ENCODE measurements around the gene WWOX.

Gene WWOX

DNA sequence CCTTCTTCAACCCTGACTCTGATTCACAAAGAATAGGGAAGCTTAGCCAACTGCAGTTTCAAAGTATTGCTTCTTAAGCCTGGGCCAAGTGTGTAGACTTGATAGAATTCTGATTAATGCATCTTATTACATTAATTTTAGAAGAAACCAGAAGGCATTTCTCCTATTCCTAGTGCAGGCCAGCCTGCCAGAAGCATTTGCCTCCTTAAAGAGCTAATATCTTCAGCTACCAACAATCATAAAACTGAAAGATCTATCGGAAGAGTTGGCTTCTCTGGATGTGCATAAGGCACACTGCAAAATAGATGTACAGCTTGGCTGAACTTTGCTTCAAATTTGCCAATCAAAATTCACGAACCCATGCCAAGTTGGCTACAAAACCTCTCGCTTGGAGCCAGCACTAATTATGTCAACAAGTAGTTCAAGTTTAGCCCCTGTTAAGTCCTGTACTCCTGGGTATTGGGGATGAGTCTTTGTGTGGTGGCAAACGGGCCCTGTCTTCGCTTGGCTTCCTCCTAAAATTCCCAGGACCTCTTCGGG, 717.8 kb downstream of the WWOX start:
- DNase-seq = no peak

DNA sequence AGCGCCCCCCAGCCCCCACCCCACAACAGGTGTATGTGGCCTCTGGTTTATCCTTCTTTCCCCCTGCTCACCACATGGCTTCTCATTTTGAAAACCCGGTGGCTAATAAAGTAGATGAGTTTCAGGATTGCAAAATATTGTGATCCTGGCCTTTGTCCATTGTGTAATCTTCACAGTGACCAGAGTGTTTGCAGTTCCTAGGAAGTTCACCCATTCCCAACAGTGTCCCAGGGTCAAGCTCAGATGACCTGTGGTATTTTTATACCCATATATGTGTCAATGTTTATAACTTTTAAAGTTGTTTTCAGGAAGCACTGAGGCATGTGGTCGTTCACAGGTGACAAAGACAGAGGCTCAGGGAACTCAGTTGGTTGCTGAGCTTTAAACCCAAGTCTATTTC, 721.9 kb downstream of the WWOX start:
- no peak for DNase-seq

DNA sequence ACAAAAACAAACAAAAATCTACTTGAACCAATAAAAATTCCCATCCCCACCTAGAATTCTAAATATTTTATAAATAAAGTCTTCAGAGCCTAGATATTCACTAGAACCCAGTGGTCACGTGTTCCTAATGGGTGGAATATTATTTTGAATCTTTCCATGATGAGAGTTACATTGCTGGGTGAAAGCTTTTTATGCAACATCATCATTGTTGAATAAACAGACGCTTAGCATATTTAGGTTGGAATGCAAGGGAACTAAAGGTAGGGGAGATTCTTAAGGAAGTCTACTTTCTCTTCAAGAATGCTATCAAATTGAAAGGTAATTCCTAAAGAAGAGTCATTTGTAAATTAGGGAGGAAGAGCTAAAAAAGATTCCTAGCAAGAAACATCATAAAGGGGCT, 723.1 kb downstream of the WWOX start:
- DNase-seq = no peak

DNA sequence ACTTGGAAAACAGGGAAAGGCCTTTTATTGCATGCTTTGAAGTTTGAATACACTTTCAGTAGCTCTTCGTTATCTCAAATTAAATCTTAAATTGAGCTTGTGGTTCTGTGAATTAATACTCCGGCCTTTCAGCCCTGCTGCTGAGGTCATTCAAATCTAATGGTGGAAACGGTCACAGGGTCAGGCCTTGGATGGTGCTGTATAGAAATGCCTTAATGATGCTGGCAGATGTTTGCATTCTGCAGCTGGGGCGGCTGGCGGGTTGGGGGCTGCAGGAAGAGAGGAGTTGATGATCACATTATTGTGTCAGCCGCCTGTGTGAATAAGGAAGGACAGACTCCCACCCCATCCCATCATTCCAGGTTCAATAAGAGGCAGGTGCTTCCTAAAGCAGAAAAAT, 723.6 kb downstream of the WWOX start:
- DNase-seq = no peak

DNA sequence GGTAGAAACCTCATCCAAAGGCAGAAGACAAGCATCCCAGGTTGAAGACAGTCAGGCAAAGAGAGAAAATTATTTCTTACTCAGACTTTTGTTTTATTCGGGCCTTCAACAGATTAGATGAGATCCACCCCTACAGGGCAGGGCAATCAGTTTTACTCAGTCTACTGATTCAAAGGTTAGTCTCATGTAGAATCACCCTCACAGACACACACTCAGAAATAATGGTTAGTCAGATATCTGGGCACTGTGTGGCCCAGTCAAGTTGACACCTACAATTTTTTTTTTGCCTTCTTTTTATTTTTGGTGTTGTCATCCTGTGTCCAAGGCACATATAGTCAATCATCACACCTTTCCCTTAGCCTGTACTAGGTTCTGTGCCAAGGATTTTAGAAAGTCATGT, 729.8 kb downstream of the WWOX start:
- no peak for DNase-seq

DNA sequence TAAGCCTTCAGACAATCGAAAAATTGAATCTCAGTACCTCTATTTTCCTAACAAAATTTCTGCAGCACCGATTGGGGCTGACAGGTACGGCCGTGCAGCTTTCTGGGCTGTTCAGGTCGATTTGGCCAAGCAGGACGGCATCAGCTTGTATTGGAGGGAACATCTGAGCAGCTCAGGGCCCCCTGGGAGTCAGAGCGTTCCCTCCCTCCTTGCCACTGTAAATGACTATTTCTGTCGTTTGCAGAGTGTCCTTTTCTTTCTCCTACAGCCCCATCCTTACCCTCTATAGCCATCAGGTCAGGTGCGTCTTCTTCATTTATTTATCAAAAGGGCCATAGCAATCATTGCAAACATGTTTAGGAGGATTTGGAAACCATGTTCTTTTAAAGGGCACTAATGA, 731.1 kb downstream of the WWOX start:
- no peak for DNase-seq

DNA sequence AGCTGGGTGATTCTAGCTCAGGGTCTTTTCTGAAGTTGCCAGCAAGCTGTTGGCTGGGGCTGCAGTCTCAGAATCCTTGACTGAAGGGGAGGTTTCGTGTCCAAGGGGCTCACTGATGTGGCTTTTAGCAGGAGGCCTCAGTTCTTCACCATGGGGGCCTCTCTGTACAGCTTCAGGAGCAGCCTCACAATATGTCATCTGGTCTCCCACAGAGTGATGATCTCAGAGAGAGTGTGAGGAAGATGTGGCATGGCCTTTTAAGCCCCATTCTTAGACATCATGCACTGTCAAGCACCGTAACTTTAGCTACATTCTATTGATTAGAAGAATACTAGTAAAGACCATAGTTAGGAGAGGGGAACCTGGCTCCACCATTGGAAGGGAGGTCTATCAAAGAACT, 732.6 kb downstream of the WWOX start:
- no peak for DNase-seq

DNA sequence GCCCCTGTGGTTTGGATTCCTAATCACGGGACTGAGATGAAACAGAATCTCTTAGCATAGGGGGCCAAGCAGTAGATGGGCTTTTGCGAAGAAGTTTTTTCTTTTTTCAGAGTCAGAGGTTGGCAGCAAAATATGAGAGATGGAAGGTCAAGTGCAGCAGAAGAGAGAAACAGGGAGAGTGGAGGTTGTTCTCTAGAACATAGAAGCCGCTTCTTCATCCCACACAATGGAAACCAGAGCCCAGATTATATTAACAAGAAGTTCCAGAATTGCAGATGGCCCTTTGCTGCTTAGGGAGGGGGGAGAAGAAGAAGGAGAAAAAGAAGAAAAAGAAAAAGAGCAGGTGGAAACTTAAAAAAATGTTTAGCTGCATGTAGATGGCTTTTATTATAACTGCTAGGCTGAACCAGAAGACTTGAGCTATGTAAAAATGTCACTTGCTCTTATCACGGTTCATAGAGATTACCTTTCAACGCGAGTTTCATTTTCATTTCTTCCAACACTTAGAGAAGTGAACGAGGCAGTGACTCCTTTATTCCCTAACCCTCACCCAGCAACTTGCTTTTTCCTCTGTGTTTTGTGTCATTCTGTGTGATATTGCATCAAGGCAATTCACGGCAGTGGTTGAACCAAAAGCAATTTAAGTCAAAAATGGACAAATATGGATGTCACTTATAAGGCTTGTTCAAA, 737.5 kb downstream of the WWOX start:
- no peak for DNase-seq

DNA sequence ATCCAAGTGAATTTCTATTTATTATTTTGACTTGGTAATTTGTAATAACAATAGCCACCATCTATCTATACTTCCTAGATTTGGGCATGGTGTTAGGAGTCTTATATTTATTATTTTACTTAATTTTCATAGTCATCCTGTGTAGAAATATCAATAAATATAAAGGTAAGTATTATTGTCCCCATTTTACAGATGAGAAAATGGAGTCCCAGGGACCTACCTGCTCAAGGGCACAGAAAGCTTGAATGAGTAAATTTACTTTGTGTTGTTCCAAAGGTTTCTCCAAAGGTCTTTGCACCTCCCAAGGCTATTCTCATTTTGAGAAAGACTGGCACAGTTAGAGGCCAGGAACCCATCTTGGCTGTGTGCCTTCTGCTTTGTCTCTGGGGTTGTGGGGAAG, 738.3 kb downstream of the WWOX start:
- DNase-seq = no peak

DNA sequence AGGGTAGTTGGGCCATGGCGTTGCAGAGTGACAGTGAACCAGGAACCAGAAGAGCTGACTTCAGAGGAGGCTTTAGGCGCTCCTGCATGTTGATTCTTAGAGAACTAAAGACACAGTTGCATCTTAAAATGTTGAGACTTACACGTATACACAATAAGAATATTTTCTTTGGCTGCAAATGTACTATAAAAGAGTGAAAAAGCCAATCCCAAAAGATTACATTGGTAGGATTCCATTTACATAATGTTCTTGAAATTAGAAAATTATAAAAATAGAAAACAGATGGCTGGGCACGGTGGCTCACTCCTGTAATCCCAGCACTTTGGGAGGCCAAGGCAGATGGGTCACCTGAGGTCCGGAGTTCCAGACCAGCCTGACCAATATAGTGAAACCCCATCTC, 738.8 kb downstream of the WWOX start:
- DNase-seq = no peak

DNA sequence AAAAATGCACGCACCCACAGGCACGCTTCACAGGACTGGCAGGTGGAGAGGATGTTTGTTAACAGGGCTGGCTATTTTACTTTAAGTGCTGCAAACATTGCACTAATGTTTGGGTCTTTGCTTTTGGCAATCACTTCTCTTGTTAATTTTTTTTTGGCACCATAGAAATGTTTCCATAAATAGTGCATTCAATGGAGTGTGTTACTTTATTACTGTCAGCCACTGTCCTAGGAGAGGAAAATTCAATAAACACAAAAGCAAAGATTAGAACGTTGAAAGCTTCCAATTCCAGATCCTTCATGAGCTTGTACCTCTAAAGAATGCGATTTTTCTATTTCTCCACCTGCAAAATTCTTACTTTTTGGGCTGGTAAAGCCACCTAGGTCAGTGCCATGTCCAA, 743.5 kb downstream of the WWOX start:
- DNase-seq = no peak

DNA sequence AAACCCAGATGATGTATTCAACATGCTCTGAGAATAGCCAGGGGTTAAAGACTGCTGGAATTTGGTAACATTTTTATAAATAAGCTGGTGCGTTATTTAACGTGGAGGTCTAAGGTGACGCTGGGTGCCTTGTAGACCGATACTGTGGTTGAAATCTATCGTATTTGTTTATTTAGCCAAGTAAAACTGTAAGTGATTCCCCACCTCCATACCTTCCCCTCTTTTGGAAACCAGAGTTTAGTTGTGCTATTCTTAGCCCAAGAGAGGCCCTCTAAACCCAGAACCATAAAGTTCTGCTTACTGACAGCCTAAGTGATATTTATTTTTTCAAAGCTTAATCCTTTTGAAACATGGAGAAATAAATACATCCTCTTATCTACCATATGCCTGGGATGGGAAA, 744.5 kb downstream of the WWOX start:
- no peak for DNase-seq

DNA sequence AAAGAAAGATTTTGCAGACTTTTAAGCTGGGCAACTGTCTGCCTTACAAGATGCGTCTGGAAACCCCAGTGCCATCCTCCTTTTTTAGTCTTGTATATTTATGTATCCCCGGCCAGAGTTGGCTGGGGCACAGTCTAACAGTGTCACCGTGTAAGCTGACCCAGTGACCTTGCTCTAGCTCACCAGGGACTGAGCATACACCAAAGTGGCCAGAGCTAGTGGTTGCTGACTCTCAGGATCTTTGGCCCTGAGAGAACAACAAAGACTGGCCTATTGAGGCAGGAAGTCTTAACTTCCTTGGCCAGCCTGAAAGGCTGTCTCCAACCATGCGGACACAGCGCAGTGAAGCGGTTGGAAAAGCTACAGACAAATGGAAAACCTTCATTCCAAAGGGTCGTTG, 745.2 kb downstream of the WWOX start:
- DNase-seq = no peak

DNA sequence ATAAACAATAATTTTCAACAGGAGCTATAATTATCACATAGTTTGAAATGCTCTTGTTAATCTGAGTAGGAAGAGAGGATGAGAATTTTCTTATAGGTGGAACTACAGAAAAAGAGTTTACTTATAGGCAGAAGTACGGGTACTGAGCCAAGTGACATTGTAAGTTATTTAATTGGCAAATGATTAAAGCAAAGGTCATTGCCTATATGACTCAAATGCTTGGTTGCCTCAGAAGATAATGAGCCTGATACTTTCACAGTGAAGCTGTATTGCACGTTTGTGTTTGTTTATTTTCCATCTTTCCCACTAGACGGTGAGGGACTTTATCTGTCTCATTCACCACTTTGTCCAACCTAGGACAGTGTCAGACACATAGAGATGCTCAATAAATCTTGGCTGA, 751.8 kb downstream of the WWOX start:
- no peak for DNase-seq

DNA sequence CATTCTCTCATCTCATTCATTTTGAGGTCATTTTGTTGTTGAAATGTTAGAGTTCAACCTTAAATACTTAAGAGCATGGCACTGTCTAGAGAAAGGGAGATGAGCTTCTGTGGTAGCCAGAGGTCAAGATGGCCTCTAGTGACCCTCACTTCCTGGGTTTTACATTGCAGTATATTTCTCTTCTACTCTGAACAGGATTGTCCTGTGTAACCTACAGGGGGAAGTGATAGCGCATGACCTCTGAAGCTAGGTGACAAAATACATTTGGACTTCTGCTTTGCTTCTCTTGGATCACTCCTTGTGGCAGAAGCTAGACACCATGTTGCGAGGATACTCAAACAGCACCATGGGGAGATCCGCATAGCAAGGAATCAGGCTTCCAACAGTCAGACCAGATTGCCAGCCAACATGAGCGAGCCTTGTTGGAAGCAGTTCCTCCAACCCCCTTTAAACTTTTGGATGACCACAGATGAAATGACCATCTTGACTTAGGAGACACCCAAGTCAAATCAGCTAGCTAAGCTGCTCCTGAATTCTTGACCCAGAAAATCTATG, 752.7 kb downstream of the WWOX start:
- peak; percentile 32 to 54 for DNase-seq

DNA sequence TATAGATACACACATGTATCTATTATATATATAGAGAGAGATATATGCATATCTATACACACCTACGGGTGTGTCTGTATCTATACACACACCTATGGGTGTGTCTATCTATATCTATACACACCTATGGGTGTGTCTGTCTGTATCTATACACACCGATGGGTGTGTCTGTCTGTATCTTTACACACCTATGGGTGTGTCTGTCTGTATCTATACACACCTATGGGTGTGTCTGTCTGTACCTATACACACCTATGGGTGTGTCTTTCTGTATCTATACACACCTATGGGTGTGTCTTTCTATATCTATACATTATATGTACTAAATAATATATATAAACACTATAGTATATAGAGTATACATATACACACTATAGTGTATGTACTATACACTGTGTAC, 762.6 kb downstream of the WWOX start:
- DNase-seq = no peak

DNA sequence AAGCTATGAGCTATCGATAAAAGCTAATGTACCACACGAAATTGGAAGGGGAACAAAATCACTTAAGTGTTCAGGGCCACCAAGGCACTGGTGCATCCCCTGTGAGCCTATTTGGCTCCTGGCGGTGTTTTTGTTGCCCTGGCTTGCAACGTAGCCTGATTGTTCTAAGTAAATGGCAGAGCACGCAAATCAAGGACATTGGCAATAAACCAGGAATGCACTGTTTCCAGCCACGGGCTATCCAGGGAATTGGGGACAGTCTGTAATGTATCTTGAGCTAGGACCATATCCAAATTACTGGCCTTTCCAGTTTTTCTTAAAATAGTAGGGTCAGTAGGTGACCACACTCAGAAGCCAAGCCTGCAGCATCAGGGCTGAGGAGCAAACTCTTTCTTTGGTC, 767.1 kb downstream of the WWOX start:
- DNase-seq = no peak

DNA sequence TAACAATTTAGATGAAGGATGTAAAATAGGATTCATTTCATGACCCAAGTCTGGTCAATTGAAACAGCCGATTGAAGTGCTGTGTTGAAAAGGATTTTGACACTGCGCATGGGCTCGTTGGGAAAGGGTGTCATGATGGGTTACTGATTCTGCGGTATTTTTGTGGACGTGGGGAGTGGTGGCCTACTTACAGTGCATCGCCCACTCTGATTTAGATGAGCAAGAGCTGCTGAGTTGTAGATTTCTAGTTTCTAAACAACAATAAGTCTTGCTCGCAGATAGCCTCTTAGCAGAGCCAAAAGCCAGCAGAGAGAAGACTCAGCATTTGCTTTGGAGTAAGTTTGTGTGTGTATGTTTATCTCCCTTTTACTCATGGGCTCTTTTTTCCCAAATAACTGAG, 770.0 kb downstream of the WWOX start:
- no peak for DNase-seq

DNA sequence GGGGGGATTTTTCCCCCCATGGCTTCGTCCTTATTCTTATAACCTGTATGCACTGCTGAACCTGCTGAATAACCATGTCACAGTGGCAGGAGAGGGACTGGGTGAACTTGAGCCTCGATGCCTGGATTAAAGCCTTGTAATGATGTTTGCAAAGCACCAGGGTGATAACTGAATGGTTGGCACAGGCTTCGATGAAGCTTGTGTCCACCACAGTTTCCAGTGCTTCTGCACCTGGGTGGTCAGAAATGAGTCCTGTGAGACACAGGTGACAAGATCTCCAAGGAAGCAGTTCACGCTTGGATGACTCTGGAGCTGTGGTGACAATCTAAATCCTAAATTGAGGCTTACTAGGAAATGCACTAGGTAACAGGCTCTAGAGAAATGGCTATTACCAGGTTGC, 771.8 kb downstream of the WWOX start:
- no peak for DNase-seq

DNA sequence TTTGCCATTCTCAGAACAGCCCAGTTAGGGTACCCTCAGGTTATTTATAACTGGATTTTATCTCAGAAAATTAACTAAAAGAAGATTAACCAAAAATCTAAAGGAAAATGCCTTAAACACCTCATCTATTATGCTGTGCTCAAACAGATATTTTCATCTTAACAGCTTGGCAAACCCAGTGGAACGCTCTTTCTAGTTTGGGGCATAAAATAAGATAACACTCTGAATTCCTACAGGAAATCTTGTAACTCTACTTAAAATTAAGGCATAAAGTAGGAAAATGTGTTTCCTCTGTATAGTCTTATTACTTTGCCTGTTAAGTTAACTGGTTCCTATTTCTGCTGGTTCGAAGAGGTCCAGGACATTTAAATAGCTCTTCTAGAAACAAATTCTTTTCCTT, 777.2 kb downstream of the WWOX start:
- DNase-seq = no peak

DNA sequence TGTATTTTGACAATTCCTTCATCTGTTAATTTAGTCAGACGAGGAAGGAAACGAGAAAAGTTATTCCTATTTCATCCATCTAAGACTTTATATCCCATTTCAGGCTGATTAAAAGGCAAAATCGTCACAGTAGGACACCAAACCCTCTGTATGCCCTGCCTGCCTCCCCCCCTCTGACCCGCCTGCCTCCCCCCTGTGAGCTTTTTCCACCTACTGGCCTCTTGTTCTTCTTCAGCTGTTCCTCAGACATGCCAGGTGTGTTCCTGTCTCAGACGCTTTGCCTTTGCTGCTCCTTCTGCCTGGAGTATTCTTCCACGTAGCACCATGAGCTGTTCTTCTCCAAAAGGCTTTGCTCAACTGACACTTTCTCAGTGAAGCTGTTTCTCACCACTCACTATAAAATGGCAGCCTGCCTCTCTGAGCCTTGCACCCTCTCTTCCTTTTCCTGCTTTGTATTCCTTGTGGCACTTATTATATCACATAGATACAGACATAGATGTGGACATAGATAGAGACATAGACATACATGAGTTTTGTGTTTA, 777.7 kb downstream of the WWOX start:
- DNase-seq = no peak

DNA sequence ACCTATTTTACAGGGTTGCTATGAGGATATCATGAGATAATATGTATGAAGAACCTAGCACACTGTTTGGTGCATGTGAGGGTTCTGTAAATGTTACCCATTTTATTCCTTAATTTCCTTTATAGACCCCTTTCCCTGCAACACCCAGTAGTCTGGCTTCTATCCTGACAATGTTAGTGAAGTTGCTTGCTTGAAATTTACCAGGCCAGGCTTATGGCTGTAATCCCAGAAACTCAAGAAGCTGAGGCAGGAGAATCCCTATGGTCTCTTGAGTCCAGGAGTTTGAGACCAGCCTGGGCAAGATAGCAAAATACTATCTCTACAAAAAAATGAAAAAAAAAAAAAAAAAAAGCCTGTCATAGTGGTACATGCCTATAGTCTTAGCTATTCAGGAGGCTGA, 779.1 kb downstream of the WWOX start:
- DNase-seq = no peak

DNA sequence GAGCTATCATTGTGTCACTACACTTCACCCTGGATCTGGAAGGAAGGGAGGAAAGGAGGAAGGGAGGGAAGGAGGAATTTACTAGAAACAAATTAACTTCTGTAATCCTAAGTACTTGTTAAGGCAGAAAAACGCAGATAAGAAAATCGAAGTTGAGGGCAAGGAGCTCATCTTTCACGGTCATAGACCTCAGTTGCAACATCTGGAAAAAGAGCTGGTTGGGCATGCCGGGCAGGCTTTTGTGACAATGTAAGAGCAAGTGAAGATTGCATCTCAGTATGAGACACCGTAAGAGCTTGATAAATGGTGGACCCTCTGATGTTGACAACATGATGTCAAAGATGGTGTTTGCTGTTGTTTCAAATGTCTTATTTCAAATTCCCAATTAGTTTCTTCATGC, 779.6 kb downstream of the WWOX start:
- peak in 1 of 2 donors; percentile 40 for DNase-seq

DNA sequence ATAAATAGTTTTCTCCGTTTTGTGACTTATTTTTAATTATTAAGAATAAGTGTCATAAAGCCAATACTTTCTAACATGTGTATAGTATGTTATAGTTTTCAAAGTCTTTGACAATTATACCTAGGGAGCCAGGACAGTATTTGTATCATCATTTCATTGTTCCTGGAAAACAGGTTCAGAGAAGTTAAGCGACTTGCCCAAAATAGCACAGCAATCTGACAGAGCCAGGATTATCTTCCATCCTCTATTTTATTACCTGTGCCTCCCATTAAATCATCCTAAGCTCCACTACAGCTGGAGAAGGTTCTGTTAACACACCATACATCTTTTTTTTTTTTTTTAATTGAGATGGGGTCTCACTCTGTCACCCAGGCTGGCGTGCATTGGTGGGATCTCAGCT, 782.7 kb downstream of the WWOX start:
- no peak for DNase-seq

DNA sequence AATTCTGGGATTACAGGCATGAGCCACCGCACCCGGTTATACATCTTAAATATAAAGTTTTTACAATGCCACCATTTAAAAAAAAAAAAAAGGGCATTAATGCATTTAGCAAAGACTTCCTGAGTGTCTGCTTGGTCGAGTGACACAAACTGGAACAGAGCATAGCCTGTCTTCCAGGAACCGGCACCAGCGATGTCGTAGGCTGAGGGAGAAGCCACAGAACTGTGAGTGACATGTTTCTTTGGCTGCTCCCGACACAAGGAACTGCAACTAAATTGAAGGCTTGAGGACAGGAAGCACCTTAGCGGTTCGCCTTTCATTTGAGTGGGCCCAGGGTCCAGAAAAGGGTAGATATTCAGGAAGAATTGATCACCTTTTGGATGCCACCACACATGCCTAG, 783.3 kb downstream of the WWOX start:
- peak; percentile 35 to 77 for DNase-seq
